HK-2 (cell line): Measurements from ENCODE around the gene RRM2.

Experiments
- DNase-seq: peaks from one replicate; pipeline ENCODE4 v3.0.0-alpha.2; 2018; ENCODE audit not compliant: unreplicated experiment

Gene RRM2

DNA sequence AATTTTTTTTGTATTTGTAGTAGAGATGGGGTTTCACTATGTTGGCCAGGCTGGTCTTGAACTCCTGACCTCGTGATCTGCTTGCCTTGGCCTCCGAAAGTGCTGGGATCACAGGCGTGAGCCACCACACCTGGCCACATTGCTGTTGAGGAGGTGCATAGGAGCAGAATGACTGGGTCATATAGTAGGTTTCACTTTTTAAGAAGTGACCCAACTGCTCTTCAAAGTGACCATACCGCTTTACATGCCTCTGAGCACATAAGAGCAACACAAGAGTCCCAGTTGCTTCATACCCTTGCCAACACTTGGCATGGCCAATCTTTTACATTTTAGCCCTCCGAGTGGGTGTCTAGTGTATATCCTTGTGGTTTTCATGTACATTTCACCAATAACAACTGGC is 28.9 kb downstream of the RRM2 start:
- DNase-seq, result no peak

DNA sequence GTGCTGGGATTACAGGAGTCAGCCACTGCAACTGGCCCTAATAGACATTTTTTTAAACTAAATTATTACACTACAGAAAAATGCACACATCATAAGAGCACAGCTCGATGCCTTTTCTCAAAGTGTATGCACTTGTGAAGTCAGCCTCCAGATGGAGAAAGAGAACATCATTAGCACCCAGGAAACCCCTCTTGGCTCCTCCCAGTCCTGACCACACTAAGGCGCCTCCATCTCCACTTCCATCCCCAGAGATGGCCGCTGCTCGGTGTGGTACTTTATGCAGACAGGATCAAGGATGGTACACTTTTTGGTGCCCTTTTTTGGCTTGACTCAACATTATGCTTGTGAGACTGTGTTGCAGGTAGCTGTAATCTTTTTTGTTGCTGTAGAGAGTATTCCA is 34.8 kb downstream of the RRM2 start:
- no peak for DNase-seq

DNA sequence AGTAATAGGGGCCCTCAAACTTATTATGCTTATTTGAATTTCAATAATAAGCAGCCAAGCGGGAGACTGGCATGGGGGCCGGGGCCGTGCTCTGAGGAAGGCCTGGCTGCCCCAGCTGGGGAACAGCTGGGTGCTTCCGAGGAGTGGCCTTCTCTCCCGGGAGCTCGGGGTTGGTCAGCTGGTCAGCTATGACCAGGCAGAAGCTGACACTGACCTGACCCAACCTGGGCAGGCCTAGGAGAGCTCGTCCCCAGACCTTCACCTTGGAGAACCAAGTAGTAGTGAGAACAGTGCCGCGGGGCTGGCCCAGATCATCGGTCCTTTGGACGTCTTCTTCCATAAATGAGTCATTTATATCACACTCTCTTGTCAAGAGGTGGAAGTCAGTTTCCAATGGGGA is 36.1 kb downstream of the RRM2 start:
- no peak for DNase-seq

DNA sequence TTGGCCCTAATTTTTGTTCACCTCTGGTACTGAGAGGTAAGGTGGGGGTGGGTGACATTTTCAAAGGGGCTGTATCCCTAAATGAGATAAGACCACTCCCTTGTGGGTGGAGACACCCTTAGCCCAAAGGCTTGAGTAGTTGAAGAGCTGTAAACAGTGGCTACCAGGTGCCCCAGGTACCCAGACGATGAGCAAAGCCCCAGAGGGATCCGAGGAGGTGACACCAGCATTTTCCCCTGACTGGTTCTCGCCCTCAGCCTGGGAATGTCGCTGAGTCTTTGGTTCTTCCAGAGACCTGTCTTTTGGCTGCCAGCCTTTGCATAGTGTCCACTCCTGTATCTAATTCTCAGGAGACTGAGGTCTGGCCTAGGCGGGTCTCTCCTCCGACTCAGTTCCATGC is 36.5 kb downstream of the RRM2 start:
- DNase-seq, result no peak

DNA sequence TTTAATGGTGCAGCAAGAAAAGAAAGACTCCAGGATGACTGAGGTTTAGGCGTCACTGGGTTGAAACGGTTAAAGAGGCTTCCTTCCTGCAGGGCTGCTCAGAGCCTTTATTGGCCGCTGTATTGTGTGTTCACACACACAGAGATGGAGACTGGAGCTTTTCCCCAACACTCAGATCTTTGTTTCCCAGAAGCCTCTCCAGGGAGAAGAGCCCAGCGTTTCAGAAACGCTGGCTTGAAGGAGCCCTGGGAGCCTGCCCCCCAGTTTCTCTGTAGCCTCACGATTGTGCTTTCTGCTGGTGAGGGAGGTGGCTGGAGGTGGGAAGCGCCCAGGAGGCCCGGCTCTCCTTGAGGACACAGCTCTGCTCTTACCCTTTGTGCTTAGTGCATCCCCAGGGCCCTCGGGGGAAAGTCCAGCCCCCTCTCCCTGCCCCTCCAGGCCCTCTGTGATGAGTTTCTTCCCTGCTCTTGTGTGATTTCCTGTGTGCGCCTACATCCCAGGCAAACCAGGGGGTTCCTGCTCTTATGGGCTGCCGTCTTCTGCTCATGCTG is 37.1 kb downstream of the RRM2 start:
- DNase-seq, result no peak

DNA sequence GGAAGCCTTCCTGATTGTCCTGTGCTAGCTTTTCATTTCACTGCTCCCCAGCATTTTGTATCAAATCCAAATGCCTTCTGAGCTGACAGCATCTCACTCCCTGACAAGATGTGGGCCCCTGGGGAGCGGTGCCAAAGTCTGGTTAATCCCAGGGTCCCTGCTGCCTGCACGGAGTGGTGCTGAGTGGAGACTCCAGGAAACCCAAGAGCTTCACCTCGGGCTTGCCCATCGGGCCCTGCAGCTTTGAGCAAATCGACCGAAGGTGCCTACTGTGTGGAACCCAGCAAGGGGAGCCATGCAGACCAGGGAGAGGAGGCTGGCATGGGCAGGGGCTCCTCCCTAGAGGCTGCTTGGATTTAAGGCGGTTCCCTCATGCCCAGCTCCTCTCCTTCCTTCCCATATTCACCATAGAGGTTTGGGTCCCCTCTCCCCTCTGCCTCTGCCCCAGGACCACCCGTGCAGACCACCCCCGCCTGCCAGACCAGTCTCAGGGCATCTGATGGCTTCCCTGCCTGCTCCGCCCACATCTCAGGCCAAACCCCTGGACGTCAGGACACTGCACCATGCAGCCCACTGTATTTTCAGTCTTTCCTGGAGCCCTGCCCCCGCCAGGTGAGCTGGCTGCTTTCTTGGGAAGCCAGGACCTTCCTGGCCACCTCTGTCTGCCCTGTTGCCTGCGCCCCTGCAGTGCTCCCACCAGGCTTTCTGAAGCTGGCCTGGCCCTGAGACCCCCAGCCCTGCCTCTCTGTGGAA is 37.8 kb downstream of the RRM2 start:
- no peak for DNase-seq

DNA sequence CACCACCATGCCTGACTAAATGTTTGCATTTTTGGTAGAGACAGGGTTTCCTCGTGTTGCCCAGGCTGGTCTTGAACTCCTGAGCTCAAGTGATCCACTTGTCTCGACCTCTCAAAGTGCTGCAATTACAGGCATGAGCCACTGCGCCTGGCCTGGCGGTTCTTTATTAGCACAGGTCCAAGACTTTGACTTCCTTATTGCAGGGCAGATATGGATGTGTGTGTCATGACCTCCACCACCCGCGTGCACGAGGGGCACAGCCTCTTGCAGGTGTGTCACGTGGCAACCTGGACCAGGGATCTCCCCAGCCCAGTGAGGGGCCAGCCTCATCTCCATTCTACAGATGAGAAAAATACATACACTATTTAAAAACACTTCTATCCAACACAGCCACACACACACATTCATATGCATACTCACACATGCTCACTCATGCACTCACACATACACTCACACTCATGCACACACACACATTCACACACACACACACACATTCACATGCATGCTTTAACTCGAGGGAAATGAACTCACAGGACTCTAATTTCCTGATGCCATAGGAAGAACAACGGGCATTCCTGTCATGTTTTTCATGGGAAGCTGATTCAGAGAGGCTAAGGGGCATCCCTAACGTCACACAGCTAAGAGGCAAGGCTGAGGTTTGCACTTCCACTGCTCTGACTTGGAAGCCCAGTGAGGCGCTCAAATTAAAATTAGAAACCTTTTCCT is 38.8 kb downstream of the RRM2 start:
- DNase-seq, result no peak

DNA sequence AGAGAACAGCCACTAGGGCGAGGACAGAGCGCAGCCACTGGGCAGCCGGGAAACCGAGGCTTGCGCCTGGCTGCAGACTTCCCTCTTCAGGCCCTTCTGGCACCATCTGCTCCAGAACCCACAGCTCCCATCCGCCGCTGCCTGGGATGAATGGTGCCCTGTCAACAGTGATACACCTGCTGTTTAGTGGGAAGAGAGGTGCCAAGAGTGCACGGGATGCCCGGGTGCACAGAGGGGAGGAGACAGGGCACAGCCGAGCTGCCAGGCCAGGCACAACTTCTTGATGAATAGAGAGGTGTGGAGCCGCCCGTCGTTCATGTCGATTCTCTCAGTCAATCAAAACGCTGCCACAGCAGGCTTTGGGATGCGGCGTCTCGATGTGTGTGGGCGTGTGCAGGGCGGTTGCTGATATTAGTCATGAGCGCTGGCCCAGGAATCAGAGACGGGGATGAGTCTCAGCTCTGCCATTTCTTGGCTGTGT is 39.5 kb downstream of the RRM2 start:
- DNase-seq, result no peak

DNA sequence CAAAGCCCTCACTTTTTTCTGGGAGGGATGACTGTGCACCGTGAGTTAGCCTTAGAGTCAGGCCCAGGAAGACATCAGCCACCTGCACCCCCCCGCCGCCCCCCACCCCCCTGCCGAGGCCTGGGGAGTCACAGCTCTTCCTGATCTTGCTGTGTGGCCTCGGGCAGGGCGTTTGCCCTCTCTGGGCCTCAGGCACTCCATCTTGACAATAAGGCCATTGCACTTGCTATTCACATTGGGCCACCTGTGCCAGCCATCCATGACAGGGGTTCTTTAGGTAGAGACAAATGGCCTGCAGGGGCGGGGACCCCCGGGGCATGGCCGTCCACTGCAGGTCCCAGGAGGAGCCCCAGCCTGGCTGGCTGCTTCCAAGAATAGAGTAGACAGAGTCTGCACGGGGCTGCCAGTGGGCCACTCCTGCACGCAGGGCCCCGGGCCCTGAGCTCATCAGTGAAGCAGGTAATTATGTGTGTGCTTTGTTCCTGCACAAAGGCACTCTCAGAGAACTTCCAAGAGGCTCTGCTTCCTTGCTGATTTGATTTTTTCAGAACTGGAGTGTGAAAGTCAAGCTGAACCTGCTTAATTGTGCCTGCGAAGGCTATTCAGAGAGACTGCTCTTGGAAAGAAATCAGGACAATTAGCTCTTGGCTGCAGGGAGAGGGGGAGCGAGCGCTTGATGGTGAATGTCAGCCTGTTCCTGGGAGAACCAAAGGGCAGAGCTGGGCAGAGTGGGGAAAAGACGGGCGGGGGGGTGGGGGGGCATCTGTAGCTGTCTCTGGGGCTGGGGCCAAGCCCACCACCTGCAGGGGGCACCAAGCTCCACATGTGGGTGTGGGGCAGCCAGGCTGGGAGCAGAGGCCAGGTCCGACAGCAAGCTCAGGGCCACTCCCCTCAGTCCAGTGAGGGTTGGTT is 40.3 kb downstream of the RRM2 start:
- no peak for DNase-seq

DNA sequence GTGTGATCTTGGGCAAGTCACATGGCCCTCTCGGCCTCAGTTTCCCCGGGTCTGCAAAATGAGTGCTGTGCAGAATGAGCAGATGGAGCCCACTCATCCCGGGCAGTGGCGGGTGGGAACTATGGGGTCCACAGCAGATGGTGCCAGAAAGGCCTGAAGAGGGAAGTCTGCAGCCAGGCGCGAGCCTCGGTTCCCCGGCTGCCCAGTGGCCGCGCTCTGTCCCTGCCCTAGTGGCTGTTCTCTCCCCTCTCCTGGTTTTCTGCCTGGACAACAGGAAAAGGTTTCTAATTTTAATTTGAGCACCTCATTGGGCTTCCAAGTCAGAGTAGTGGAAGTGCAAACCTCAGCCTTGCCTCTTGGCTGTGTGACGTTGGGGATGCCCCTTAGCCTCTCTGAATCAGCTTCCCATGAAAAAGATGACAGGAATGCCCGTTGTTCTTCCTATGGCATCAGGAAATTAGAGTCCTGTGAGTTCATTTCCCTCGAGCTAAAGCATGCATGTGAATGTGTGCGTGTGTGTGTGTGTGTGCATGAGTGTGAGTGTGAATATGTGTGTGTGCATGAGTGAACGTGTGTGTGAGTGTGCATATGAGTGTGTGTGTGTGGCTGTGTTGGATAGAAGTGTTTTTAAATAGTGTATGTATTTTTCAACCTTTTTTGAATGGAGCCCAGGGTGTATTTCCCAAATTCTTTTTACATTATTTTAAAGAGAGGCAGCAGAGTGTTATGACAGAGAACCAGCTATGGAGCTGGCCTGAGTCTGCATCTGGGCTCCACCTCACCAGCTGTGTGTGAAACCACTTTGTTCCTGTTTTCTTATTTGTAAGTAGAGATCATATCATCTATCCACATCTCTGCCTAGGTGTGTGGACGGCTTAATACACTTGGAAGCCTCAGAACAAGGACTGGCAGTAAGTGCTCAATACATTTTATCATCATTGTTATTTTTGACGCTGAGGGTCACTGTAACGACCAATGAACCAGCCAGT is 41.3 kb downstream of the RRM2 start:
- DNase-seq, result no peak

DNA sequence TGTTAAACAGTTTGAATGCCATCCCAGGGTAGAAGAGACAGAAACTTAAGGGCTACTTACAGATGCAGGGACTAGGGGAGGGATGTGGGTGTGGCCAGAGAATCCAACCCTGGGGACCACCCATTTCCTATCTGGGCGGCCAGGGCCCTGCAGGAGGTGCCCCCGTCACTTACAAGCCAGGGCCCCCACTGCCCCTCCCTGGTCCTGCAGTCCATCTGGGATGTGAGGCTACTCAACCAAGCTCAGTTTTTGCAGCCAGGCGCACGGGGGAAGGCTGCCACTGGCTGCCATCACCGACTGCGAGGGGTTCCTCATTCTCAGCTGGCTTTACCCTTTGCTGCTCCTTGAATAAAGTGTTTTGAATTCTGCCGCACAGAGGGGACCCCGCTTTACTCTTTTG is 42.1 kb downstream of the RRM2 start:
- DNase-seq, result no peak

DNA sequence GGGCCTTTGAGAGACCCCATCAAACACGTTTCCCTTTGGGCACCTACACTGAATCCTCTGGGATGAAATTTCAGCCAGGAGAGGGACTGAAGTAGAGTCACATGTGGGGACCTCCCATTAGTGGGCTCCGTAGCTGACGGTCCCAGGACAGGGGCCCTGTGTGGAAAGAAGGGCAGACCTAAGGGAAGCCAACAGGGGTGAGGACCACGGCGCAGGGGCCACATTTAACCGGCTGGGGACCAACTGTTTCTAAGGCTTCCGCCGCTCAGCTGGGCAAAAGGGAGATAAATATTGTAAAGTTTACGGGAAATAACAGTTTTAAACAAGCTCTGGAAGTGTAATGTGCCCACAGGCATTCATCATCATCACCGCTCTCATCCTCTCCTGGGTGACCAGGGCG is 42.7 kb downstream of the RRM2 start:
- no peak for DNase-seq

DNA sequence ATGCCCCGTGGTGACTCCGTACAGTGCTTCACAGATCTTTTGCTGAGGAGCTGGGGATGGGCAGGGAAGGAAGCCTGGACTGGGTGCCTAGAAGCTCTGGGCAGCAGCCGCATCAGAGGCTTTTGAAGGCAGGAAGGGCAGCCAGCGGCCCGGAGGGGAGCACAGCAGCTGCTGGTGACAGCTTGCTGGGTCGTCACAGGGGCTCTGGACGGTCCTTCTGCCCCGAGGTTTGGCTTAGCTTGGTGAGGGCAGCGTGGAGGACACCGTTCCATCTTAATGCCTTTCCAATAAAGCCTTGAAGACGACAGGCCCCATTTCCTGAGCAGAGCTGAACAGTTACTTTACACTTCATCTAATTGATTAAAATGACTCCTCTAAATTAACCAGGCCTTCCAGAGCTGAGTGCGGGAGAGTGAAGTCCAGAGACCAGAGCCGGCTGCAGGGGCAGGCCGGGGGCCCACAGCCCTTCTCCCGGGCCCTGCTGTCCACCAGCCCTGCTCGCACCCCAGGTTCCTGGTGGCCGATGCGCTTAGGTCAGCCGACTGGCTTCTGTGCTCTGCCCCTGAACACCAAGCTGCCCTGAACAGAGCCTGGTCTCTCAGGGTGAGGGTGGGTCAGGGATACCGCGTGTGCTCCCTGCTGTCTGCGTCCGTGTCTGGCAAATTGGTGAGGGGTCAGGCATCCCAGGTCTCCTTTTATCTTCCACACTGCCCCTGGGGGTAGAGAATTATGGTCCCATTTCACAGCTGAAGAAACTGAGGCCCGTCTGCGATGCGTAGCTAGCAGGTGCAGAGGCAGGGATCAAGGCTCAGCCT is 43.5 kb downstream of the RRM2 start:
- DNase-seq, result no peak

DNA sequence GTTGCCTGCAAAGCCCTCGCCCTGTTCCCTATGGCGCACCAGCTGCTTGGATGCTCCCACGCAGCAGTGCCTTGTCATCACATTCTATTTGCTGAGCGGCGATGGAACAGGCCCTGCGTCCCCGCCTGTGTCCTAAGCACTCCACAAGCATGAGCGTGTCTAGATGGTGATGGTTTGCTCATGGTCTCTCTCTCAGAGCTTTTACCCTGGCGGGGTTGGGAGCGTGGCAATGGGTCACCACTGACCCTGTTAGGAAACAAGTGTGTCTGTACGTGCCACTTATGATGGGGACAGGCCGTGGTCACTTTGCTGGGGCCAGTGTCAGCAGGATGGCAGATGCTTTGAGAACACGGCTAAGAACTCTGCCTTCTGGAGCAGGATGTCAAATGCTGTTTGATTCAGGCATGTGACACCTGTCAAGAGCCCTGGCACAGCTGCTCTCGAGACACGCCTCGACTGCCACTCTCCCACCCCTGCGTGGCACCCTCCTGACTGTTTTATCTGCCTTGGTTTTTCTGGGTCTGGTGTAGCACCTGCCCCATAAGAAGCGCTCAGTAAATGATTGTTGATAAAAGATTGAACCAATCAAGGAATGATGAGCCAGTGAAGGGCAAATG is 44.2 kb downstream of the RRM2 start:
- no peak for DNase-seq

DNA sequence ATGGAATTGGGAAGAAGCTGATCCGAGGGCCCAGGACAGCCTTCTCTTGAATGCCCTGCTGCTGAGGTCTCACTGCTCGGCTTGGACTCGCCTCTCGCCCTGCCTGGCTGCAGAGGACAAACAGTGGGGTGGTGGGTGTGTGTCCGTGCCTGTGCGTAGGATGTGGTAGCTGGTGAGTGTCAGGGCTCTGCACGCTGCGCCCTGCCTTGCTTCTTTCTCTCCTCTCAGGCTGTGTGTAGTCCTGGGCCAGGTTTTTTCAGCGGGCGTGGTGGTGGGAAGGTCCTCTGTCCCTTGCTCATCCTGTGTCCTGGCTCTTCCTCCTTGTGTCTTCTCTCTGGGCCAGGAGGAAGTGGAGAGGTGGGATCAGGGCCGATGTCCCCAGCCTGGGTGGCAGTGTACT is 44.8 kb downstream of the RRM2 start:
- no peak for DNase-seq

DNA sequence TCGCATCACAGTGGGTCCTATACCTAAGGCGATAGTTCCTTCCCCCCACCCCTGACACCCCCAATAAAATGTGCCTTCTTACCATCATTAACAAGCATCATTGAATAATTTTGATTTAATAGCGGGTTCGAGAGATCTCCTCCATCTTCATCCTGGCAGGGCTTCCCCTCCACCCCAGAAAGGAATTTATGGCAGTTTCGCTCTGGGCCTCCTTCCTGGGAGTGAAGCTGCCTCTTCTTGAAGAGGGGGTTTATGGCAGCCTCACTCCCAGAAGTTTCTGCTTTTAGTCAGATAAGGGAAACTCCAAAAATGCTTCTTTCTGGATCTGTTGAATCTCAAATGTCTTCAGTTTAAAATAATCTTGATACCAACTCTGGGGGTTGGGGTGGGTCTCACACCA is 45.7 kb downstream of the RRM2 start:
- DNase-seq, result no peak

DNA sequence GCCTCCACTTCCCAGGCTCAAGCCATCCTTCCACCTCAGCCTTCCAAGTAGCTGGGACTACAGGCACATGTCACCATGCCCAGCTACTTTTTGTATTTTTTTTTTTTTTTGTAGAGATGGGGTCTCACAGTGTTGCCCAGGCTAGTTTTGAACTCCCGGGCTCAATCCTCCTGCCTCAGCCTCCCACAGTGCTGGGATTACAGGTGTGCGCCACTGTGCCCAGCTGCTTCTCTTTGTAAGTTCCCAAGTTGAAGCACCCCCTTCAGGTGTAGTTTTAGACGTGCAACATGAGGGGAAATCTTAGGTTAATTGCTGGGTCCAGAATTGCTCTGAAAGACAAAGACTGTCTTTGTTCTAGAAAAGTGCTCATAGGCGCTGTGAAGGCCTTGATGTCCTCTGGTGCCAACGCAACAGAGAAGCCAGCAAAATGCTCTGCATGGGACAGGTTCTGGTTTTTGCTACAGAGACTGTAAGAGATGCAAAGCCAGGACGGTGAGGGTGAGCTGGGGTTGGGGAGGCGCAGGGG is 46.6 kb downstream of the RRM2 start:
- DNase-seq, result no peak

DNA sequence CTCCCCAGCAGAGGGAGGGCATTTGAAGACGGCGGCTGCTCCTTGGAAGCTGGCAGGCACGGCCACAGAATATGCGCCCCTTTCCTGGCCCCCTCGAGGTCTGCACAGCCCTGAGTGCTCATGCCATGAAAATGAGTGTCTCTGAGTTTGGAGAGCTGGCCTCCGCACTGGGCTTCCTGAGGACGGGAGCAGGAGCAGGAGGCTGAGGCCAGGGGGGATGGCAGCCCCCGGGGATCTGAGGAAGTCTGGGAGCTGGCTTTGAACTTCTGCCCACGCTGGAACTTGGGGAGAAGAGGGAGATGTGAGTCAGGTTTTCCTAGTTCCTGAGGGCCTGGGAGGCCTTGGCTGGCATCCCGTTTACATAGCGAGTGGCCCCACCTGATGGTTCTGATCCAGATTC is 47.0 kb downstream of the RRM2 start:
- DNase-seq, result no peak

DNA sequence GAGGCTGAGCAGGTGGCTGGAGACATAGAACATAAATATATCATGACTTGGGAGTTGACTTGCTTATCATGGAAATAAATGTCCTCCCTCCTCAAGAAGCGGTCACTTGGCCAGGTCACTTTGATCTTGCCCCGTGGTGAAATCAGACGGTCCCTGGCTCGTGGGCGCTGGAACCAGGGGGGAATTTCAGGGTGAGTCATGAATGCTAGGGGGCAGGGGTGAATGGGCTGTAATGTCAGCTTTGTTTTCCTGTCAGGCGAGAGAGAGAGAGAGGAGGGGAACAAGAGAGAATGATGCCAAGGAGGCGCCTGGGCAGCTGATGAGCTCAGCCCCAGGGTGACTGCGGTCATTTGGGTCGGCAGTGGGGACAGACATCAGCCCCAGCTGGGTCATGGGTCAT is 47.7 kb downstream of the RRM2 start:
- peak; percentile 44 for DNase-seq
